H9 (cell line): Measurements from ENCODE around the gene STK26. TPM values are rescaled to one million over a fixed set of nuclear protein-coding genes. Genes with fewer than 3 reads are reported as not detected.
A peak's percentile ranks its signal among the peaks of the same experiment; 100 is the strongest.

Experiments used
- DNase-seq: peaks from one replicate; pipeline ENCODE4 v3.0.0-alpha.2; 2017
- H2AFZ ChIP-seq: one replicate; pipeline ENCODE4 v1.6.1; 2013; ENCODE audit warnings: mild to moderate bottlenecking, low read length, control low read depth, moderate library complexity
- H2AK5ac ChIP-seq: 2 replicates; pipeline ENCODE4 v1.6.1; 2013; ENCODE audit warnings: low read length, control low read depth, mixed read lengths; ENCODE audit not compliant: insufficient read length
- H2BK120ac ChIP-seq: one replicate; pipeline ENCODE4 v1.6.1; 2013; ENCODE audit warnings: low read depth, mild to moderate bottlenecking, low read length, control low read depth, inconsistent platforms; ENCODE audit not compliant: poor library complexity, severe bottlenecking
- H2BK12ac ChIP-seq: 2 replicates; pipeline ENCODE4 v1.6.1; 2013; ENCODE audit warnings: low read length, control low read depth, mixed read lengths, low read depth; ENCODE audit not compliant: insufficient read length
- H2BK15ac ChIP-seq: 2 replicates; pipeline ENCODE4 v1.6.1; 2013; ENCODE audit warnings: low read depth, low read length, control low read depth
- H2BK20ac ChIP-seq: one replicate; pipeline ENCODE4 v1.6.1; 2013; ENCODE audit warnings: low read depth, mild to moderate bottlenecking, low read length, control low read depth, inconsistent platforms; ENCODE audit not compliant: poor library complexity, severe bottlenecking
- H2BK5ac ChIP-seq: 2 replicates; pipeline ENCODE4 v1.6.1; 2013; ENCODE audit warnings: low read length, control low read depth, mixed read lengths; ENCODE audit not compliant: insufficient read length
- H3K14ac ChIP-seq: 2 replicates; pipeline ENCODE4 v1.6.1; 2013; ENCODE audit warnings: low read length, control low read depth; ENCODE audit not compliant: insufficient read depth
- H3K18ac ChIP-seq: 2 replicates; pipeline ENCODE4 v1.6.1; 2013; ENCODE audit warnings: low read depth, mild to moderate bottlenecking, mixed read lengths, low read length, control low read depth; ENCODE audit not compliant: insufficient read length
- H3K23ac ChIP-seq: 2 replicates; pipeline ENCODE4 v1.6.1; 2013; ENCODE audit warnings: low read length, control low read depth, mixed read lengths, low read depth; ENCODE audit not compliant: insufficient read length
- H3K23me2 ChIP-seq: 2 replicates; pipeline ENCODE4 v1.6.1; 2013; ENCODE audit warnings: low read depth, mild to moderate bottlenecking, mixed read lengths, low read length, control low read depth; ENCODE audit not compliant: insufficient read length, poor library complexity, severe bottlenecking
- H3K27ac ChIP-seq: 2 replicates; pipeline ENCODE4 v1.5.1; 2013; ENCODE audit warnings: low read length, control low read depth, mixed read lengths, low read depth; ENCODE audit not compliant: insufficient read length
- H3K27me3 ChIP-seq: 2 replicates; pipeline ENCODE4 v1.6.1; 2013; ENCODE audit warnings: low read length, control low read depth, inconsistent platforms; ENCODE audit not compliant: insufficient read depth
- H3K4ac ChIP-seq: 2 replicates; pipeline ENCODE4 v1.6.1; 2013; ENCODE audit warnings: low read depth, mild to moderate bottlenecking, control low read depth, inconsistent platforms, low read length, moderate library complexity
- H3K4me1 ChIP-seq: 2 replicates; pipeline ENCODE4 v1.6.1; 2013; ENCODE audit warnings: low read length, control low read depth, inconsistent platforms; ENCODE audit not compliant: insufficient read depth
- H3K4me2 ChIP-seq: 2 replicates; pipeline ENCODE4 v1.6.1; 2013; ENCODE audit warnings: low read length, control low read depth, mixed read lengths; ENCODE audit not compliant: insufficient read length, insufficient read depth
- H3K56ac ChIP-seq: 2 replicates; pipeline ENCODE4 v1.6.1; 2013; ENCODE audit warnings: low read depth, mild to moderate bottlenecking, mixed read lengths, low read length, control low read depth; ENCODE audit not compliant: insufficient read length
- H3K79me1 ChIP-seq: 2 replicates; pipeline ENCODE4 v1.6.1; 2013; ENCODE audit warnings: low read depth, mild to moderate bottlenecking, moderate library complexity, low read length, control low read depth, inconsistent platforms; ENCODE audit not compliant: insufficient read depth, poor library complexity, severe bottlenecking
- H3K79me2 ChIP-seq: 2 replicates; pipeline ENCODE4 v1.6.1; 2013; ENCODE audit warnings: low read length, control low read depth, inconsistent platforms; ENCODE audit not compliant: insufficient read depth
- H3K9ac ChIP-seq: 2 replicates; pipeline ENCODE4 v1.6.1; 2013; ENCODE audit warnings: low read length, control low read depth, mixed read lengths; ENCODE audit not compliant: insufficient read length; ENCODE audit errors: extremely low read depth
- H3K9me3 ChIP-seq: one replicate; pipeline ENCODE4 v1.6.1; 2013; ENCODE audit warnings: low read depth, low read length, inconsistent platforms; ENCODE audit not compliant: control insufficient read depth
- H3T11ph ChIP-seq: one replicate; pipeline ENCODE4 v1.6.1; 2013; ENCODE audit warnings: mild to moderate bottlenecking, low read length, control low read depth, inconsistent platforms
- H4K20me1 ChIP-seq: one replicate; pipeline ENCODE4 v1.6.1; 2013; ENCODE audit not compliant: control insufficient read depth, insufficient read length, insufficient read depth
- H4K5ac ChIP-seq: 2 replicates; pipeline ENCODE4 v1.6.1; 2013; ENCODE audit warnings: low read depth, mild to moderate bottlenecking, mixed read lengths, low read length, control low read depth; ENCODE audit not compliant: insufficient read length
- H4K8ac ChIP-seq: replicated peaks from 2 replicates; pipeline ENCODE4 v1.6.1; 2013; ENCODE audit warnings: low read length, control low read depth, mixed read lengths, low read depth; ENCODE audit not compliant: insufficient read length
- H4K91ac ChIP-seq: 2 replicates; pipeline ENCODE4 v1.6.1; 2013; ENCODE audit warnings: low read depth, mild to moderate bottlenecking, moderate library complexity, mixed read lengths, low read length, control low read depth; ENCODE audit not compliant: insufficient read length
- H3K27ac Mint-ChIP-seq, 3 experiments: 2 replicates in 2 of 3; 3 replicates in 1 of 3; pipeline ENCODE4 v1.8.0; 2020 to 2021; ENCODE audit warnings: mixed read lengths in 3 of 3, mild to moderate bottlenecking in 1 of 3, moderate library complexity in 1 of 3
- H3K27me3 Mint-ChIP-seq: 2 replicates; pipeline ENCODE4 v1.8.0; 2021; ENCODE audit warnings: low read depth, mild to moderate bottlenecking, moderate library complexity, mixed read lengths
- H3K36me3 Mint-ChIP-seq, 3 experiments: 2 replicates in 2 of 3; 3 replicates in 1 of 3; pipeline ENCODE4 v1.8.0; 2020 to 2021; ENCODE audit warnings: low read depth in 3 of 3, mixed read lengths in 3 of 3; ENCODE audit not compliant: insufficient read depth in 1 of 3
- H3K4me1 Mint-ChIP-seq, 2 experiments: 2 replicates each; pipeline ENCODE4 v1.8.0; 2020; ENCODE audit warnings: mixed read lengths in 2 of 2
- H3K4me3 Mint-ChIP-seq, 2 experiments: 2 replicates in 1 of 2; 3 replicates in 1 of 2; pipeline ENCODE4 v1.8.0; 2020 to 2021; ENCODE audit warnings: mild to moderate bottlenecking in 2 of 2, mixed read lengths in 2 of 2, moderate library complexity in 1 of 2
- H3K9me3 Mint-ChIP-seq, 2 experiments: 2 replicates in 1 of 2; 3 replicates in 1 of 2; pipeline ENCODE4 v1.8.0; 2020; ENCODE audit warnings: mild to moderate bottlenecking in 2 of 2, mixed read lengths in 2 of 2, moderate library complexity in 1 of 2
- WGBS: extraction: QIAGEN DNeasy Blood & Tissue Kit; methylation state at CpG from one replicate; pipeline ENCODE4 v1.1.7; 2013; ENCODE audit warnings: missing lambda C conversion rate, low lambda C conversion rate, mixed read lengths; ENCODE audit not compliant: insufficient read length; ENCODE audit errors: extremely low coverage; 5-methylcytosine and 5-hydroxymethylcytosine counted together
- total RNA-seq: library from RNA; stranded (reverse); gene quantifications from 2 replicates; pipeline ENCODE4 v1.2.1, GENCODE V29; 2021
- TF ChIP-seq, protein P1 (sequence below): fragments of 200-600 bp; sonication (generic); conservative IDR thresholded peaks from 3 replicates; pipeline ENCODE4 v1.8.0; 2021; ENCODE audit warnings: antibody characterized with exemption, mild to moderate bottlenecking

The STK26 gene
- total RNA-seq, 1 experiment from 2014 or later = 99.2 TPM

DNA sequence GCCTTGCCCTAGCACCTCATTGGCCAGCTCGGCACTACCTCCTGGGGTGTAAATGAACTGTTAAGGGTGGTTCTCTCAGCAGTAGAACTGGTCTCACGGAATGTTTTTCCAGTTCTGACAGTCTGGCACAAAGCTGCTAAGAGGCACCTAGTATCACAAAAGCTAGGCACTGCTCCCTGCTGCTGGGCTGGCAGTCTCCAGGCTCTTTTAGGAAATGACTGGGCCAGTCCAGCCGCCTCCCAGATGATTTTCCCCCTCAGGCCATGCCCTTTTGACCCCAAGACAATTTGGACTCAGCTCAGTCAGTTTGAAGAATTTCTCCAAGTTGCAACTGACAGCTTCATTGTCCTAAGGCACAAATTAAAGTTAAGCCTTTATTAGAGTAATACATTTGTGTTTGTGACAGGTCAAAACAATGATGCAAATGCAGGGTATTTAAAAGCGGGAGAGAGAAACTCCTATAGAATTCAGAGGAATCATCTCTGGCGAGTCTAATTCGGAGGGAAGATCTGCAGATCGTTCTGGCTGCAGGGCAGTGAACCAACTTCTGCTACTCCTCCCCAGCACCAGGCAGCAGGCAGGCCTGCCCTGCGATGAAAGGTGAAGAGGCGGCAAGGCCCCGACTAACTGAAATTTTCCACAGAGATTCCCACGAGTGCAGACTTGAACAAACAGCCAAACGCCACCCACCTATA, 96.9 kb downstream of the STK26 start:
- H2BK5ac ChIP-seq = no peak overlapping the region
- H3K27ac Mint-ChIP-seq = 0 out of 7 replicates have a peak overlapping the region, but pooled peaks of 1 of the 3 experiments have one; percentile 49
- H2BK20ac ChIP-seq = no peak overlapping the region
- H3K4me3 Mint-ChIP-seq = no peak overlapping the region
- no peak for DNase-seq
- H2AFZ ChIP-seq = no peak overlapping the region
- TF ChIP-seq, protein P1, sequence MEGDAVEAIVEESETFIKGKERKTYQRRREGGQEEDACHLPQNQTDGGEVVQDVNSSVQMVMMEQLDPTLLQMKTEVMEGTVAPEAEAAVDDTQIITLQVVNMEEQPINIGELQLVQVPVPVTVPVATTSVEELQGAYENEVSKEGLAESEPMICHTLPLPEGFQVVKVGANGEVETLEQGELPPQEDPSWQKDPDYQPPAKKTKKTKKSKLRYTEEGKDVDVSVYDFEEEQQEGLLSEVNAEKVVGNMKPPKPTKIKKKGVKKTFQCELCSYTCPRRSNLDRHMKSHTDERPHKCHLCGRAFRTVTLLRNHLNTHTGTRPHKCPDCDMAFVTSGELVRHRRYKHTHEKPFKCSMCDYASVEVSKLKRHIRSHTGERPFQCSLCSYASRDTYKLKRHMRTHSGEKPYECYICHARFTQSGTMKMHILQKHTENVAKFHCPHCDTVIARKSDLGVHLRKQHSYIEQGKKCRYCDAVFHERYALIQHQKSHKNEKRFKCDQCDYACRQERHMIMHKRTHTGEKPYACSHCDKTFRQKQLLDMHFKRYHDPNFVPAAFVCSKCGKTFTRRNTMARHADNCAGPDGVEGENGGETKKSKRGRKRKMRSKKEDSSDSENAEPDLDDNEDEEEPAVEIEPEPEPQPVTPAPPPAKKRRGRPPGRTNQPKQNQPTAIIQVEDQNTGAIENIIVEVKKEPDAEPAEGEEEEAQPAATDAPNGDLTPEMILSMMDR = no peak
- H3K4me1 ChIP-seq = peaks cover 4% of the 10 kb centered on the region
- no peaks in the 10 kb centered on the region for H3K79me1 ChIP-seq
- no peak overlapping the region for H3K18ac ChIP-seq
- H4K5ac ChIP-seq = no peak overlapping the region
- H3K27me3 Mint-ChIP-seq = no peaks in the 10 kb centered on the region; the same call in 1 of the 2 replicates
- H4K8ac ChIP-seq = no peak overlapping the region
- no peaks in the 10 kb centered on the region for H3K9me3 Mint-ChIP-seq
- H4K20me1 ChIP-seq = no peaks in the 10 kb centered on the region
- no peak overlapping the region for H3K23ac ChIP-seq
- H3K14ac ChIP-seq = no peak overlapping the region; the same call in 1 of the 2 replicates
- no peak overlapping the region for H3K4me2 ChIP-seq
- H3K27me3 ChIP-seq = no peaks in the 10 kb centered on the region
- H2BK15ac ChIP-seq = no peak overlapping the region
- no peak overlapping the region for H3K27ac ChIP-seq
- no peak overlapping the region for H4K91ac ChIP-seq
- no peaks in the 10 kb centered on the region for H3K79me2 ChIP-seq
- no CpG with 5 or more reads among the region's 12 CpGs for WGBS
- no peak overlapping the region for H3T11ph ChIP-seq
- no peak overlapping the region for H2AK5ac ChIP-seq
- no peak overlapping the region for H2BK120ac ChIP-seq
- H3K4me1 Mint-ChIP-seq = peaks cover 21 to 27% of the 10 kb centered on the region in 2 experiments
- no peaks in the 10 kb centered on the region; a peak in 1 of 7 replicates for H3K36me3 Mint-ChIP-seq
- H3K23me2 ChIP-seq = no peaks in the 10 kb centered on the region
- H3K56ac ChIP-seq = no peak overlapping the region
- no peaks in the 10 kb centered on the region for H3K9me3 ChIP-seq
- H3K9ac ChIP-seq = no peak overlapping the region
- no peak overlapping the region for H2BK12ac ChIP-seq
- H3K4ac ChIP-seq = no peak overlapping the region
